Stimulated activated CD8-positive, alpha-beta memory T cell treated with anti-CD3 and anti-CD28 coated beads, Interleukin-2, amount 100 ng/mL, for 1 hour (primary cell): Measurements from ENCODE around the gene PDGFD.

ENCODE experiments used
- DNase-seq, 2 donors: peaks; one replicate each; pipeline ENCODE4 v3.0.0-alpha.2; 2020; ENCODE audit warnings: low read depth in 2 of 2

PDGFD gene

DNA sequence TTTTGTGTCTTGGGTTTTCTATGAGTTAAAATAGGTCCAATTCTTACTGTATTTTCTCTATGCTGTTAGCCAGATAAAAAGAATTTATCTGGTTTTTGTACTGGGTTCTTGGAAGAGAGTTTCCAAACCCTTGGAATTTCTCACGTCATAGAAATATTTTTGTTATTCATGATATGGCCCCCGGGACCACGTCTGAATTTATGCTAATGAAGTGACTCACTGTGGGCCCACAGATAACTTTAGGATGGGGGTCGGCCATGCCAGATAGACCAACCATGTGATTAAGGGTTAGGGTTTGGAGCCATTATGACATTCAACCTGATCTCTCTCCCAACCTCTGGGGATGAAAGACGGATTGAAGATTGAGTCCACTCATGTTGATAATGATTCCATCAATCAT, 163.1 kb downstream of the PDGFD start:
- DNase-seq, result no peak

DNA sequence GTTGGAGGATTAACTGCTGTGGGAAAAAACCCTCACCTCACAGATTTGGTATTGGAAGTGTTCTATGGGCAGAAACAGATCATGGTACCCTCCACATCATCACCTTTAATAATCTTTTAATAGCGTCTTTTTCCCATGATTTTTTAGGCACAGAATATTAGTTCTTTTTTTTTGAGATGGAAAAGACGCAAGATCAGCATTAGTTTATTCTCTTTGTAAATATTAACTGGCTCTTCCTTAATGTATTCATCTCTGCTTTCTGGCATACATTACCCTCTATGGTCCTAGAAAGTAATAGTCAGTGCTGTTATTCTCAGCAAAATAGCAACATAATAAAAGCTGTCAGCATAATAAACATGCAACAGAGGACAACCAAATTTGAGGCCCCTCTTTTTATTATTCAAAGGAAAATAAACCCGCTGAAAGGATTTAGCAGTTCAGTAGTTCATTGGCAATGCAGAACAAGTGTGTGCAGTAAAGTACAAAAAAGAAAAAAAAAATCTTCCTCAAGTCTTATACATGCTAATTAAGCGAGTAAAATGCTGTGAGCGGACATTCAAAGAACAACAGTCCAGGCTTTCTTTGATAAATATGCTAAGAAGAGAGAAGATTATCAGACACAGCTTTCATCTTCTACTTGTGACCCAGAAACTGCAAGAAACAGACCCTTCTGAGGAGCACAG, 165.0 kb downstream of the PDGFD start:
- DNase-seq, result no peak

DNA sequence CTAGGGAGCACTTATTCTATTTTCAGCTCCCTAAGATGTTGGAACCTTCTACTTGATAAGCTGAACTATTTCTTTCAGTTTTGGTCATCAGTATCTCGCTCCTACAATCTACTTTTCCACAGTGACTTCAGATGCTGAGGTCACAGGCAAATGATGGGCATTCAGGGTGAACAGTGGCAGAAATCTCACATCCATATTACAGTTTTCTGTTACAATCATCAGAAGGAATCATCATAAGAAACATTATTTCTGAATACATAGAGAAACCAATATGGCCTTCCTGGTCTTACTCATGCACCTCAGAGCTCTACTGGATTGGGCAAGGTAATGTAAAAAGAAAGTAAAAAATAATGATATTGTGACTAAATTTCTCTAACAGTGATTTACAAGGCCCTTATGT, 166.9 kb downstream of the PDGFD start:
- no peak for DNase-seq

DNA sequence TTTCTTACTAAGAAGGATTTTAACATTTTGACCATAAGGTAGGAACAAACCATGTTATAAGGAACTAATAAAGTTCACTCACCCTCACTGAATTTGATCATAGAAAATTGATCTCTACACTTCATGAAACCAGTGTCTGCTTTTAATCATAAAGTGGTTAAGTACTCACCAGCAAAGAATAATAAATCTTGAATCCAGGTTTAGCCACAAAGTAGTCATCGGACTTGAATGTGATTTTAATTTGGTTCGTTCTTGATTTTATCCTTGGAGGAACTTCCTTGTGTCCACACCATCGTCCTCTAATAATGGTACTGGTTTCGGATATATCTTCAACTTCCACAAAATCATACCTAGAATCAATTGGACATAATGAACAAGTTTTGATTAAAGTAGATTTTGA, 168.1 kb downstream of the PDGFD start:
- no peak for DNase-seq

DNA sequence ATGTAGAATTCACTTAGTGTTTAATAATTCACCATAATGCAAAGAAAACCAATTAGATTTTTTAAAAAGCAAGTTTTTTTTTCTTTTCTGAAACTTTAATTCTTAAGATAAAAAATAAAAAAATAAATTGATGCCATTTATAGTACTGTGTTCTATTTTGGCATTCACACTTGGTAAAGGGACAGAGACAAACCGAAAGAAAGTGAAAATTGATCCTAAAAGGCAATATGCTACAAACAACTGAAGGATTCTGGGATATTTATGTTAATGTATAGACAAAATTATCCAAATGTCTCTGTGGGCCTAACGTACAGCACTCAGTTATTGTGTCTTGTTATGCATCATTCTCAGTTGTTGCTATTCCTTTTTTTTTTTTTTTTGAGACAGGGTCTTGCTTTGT, 169.4 kb downstream of the PDGFD start:
- no peak for DNase-seq

DNA sequence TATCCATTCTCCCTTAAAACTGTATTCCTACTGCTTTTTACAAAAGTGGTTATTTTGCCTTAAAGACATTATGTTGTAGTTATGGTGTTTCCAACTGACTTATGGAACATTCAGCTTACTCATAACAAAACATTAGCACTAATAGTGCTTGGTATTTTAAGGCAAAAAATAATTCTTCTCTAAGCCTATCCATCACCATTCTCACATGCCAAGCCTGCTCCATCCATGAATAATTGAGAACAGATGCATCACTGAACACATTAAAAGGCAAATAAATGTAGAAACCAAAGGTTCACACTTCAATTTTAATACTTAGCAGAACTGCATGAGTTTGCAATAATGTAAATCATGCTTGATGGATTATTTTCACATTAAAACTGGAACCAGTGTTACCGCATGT, 169.9 kb downstream of the PDGFD start:
- DNase-seq, result no peak

DNA sequence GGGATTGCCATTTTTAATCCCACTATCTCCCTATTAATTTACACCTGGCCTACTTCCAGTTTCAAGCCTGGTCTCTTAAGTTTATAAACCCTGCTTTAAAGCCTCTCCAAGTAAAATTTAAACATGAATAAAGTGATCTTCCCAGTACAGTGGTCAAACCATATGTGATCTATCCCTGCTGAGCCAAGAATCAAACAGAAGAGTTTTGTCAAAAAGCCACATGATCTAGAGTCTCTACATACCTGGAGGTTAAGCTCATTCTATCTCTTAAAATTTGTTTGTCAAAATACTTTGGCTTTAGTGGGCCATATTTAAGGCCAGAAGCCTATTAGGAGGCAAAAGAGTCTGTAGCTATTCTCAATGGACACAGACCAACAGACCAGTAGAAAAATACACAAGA, 170.4 kb downstream of the PDGFD start:
- DNase-seq, result no peak

DNA sequence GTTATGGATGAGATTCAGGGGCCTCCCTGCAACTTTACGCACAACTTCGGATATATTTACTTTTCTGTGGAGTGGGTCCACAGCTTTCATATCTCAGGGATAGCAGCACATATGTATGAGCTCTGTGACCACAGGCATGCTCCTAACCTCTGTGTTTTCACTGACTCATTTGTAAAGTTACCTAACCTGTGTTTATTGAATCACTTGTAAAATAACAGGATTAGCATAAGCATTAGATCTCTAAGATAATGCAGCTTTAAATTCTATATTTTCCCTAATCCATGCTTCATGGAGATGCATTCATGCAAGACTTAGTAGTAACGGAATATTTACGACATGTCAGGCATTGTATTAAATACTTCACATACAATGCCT, 175.4 kb downstream of the PDGFD start:
- no peak for DNase-seq

DNA sequence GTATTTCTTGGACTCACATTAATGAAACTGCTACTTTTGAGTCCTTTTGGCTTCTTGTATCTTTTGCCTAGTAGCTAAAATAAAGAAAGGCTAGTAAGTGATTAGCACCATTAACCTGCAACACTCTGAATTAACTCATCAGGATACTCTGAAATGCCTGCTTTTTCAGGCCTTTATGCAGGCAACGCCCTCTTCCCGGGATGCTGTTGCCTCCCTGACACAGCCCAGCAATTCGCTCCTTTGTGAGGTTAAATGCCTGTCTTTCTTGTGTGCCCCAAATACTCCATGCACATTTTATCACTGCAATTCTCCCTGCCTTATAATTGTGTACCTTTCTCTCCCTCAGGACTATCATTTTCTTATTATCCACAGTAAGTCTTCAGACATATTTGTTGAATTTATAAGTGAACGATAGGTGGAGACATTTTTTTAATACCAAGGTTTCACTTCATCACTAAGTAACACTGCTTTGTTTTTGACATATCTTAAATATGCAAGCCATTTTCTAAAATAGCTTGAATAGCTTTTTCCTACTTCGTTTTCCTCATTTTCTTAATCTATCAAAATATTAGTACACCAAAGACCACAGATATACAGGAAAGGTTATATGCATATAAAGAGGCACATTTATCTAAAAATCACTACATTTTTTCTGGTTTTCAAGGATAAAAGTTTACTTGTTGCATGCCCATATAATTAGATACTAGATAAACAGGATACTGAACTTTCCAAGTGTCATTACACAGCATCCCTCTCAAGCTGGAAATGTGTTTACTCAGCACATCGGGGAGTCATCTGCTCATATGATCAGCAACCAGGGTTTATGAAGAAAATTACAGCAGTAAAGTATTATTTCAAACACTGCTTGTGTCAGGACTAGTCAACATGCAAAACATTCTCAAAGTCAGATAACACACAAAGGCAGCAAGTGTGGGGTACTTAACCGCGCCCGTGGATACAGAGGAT, 176.0 kb downstream of the PDGFD start:
- DNase-seq, result no peak

DNA sequence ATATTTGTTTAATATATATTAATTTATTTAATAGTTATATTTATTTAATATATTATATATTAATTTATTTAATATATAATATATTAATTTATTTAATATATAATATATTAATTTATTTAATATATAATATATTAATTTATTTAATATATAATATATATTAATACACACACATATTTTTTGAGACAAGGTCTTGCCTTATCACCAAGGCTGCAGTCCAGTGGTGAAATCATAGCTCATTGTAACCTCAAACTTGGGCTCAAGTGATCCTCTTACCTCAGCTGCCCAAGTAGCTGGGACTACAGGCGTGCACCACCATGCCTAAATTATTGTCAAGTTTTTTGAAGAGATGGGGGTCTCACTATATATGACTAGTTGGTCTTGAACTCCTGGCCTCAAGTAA, 178.9 kb downstream of the PDGFD start:
- no peak for DNase-seq

DNA sequence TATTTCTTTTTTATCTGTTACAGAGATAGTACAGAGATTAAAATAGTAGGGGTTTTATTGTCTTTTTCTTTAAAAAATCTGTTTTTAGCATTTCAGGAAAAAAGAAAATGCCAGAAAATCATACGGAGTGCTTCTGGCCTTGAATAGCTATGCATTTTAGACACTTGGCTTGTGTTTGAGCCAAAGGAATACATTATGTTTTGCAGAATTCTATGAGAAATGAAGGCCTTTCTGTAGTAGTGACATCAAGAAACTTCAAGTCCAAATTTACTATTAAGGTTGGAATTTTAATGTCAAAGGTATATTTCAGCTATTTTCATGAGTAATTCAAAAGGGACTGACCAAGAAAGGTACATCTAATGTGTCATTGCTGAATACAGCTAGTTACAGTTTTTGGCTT, 183.8 kb downstream of the PDGFD start:
- DNase-seq, result no peak

DNA sequence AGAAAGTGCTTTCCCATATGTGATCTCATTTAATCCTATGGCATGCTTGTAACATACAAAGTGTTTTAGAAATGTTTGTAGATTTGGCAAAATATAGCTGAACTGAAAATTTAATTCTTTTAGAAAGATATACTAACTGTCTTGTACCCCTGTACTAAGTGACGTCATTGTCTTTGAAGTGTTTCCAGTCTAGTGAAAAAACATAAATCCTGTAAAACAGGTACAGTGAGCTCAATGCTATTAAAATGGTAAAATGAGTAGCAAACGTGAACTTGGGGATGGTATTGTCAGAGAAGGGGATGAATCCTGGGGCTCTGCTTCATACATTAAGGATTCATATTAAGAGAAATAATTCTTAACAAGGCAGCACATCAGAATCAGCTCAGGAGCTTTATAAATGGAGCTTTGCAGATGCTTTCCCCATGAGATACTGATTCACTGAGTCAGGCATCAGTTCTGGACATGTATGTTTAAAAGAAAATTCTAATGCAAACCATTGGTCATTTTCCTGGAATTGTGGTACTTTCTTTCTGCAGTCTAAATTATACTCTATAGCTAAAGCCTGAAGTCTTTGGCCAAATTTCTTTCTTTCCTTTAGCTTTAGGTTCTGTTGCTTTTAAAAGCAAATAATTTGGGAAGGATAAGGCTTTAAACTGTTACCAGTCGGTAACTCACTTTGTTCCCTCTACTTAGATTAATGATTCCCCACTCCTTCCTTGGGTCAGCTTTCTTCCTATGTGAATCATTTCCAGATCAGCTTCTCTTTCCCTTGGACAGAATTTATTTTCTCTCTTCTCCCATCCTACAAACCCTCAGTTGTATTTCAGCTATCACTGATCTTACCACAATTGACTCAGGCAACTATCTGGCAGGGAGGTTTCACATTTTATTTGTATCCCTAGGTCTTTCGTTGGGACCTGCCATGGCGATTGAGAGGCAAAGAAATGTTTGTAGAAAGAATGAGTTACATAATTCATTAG, 185.0 kb downstream of the PDGFD start:
- DNase-seq, result no peak

DNA sequence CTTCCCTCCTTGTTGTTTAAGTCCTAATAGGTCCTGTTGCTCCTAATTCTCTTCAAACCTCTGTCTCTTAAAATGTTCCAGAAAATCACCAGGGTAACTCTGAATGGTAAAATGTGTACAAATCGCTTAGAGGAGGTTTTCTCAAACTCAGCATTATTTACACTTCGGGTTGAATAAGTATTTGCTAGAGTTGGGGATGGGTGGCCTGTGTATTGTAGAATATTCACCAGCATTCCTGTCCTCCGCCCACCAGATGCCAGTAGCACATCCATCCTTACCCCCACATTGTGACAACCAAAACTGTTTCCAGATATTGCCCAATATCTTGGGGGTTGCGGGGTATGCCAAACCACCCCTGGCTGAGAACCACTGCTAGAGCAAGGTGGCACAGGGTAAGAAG, 191.9 kb downstream of the PDGFD start:
- DNase-seq, result no peak

DNA sequence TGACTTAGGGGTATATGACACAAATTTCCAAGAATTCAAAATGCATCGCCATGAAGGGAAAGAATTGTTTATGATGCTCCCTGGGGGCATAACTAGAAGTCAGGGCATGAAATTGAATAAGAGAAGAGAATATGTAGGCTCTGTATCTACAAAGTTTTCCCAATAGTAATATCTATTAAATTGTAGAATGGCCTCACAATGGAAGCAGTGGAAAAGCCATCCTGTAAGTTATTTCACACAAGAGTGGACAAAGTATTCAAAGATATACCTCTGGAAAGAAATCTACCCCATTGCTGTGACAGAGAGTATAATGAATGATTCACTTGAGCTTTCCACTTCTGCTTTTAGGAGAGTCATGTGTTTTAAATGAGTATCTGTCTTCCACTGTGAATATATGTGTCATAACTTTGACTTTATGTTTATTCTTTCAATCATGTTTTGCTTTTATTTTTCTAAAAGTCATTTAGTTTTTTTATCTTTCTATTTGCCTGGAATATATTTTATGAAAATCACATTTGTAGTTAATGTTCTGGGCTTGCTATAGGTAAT, 193.2 kb downstream of the PDGFD start:
- no peak for DNase-seq

DNA sequence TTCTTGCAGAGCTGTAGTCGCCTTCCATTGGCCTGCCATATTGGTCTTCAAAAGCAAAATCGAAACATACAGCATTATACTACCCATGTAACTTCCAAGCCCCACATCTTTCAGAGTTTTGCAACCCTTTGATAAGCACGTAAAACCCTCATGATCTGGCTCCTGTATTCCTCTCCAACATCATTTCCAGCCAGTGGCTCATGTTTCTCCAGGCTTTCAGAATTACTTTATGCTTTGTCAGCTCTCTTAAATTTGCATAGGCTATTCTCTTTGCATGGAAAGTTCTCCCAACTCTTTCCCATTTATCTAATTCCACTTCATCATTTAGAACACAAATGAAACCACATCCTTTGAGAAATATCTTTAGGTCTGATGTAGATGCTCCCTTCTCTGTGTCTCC, 195.3 kb downstream of the PDGFD start:
- no peak for DNase-seq

DNA sequence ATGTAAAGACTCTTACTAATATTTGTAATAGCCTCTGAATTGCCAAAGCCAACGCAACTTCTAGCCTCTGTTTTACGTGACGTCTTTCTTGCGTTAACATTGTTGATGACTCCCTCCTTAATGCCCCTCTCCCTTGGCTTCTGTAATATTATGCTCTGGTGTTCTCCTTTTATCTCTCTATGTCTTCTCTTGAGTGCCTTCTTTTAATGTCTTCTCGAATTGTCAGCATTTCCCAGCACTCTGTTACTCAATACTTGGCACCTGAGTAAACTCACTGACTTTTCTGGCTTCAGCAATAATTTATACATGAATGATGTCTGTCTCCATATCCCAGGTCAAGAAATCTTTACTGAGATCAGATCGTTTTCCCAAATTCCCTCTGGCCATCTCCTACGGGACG, 196.0 kb downstream of the PDGFD start:
- no peak for DNase-seq

DNA sequence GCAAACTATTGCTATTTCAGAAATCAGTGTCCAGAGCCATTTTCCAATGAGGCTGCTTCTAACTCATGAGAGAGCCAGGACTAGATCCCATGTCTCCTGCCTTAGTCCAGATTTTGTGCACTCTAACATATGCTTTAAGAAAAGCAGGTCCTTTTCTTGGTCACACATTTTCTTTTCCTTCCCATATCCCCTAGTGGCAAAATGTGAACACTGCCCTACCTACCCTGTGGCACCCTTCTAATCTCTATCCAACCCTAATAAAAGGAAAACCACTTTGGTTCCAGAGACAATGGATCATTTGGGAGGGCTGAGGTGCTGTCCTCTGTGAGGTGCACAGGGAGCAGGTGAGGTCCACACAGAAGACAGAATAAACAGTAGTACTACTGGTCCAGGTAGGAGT, 199.6 kb downstream of the PDGFD start:
- no peak for DNase-seq

DNA sequence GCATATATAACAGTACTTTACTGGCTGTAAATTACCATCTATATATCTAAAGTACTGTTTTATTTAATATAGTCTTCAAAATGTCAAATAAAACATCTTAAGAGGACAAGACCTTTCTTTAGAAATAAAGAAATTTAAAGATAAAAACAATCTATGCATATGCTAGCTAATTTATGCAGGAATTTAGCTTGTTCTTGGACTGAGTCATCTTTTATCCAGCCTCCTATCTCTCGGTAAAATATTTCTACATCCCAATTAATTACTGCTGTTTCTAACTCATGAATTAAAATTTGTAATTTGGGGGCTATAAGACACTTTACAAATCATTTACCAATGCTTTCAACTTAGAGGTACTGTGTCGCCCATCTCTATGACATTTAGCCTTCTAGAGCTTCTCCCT, 200.3 kb downstream of the PDGFD start:
- no peak for DNase-seq

DNA sequence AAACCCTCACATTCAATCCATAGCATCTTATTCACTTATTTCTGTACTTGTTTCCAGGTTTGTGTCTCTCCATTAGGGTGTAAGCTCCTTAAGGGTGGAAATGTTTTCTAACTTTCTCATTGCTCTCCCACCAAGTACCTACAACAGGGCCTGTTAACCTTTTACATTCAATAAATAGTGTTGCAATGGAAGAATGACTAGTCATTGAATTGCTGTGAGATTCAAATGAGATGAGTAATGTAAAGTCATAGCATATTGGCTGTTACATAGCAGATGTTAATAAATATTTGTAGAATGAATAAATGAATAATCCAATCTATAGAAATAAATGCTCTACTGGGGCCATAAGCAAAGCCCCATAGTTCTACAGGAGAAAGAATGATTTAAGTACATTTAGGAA, 202.9 kb downstream of the PDGFD start:
- no peak for DNase-seq

DNA sequence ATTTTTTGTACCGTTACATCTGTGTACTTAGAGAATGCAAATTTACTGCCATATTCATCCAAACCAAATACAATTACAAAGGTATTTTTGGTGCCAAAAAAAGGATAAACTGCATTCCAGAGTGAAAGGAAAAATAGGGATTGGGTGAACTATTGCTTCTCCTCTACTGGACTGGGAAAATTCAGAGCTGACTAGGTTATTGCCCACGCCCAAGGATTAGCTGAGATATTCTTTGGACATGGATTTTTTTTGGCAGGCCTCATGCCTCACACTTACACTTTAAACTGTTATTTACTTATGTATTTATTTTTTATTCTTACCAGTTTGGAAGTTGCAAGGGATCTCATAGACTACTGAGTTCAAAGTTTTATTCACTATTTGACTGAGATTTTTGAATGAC, 203.8 kb downstream of the PDGFD start:
- DNase-seq, result no peak

DNA sequence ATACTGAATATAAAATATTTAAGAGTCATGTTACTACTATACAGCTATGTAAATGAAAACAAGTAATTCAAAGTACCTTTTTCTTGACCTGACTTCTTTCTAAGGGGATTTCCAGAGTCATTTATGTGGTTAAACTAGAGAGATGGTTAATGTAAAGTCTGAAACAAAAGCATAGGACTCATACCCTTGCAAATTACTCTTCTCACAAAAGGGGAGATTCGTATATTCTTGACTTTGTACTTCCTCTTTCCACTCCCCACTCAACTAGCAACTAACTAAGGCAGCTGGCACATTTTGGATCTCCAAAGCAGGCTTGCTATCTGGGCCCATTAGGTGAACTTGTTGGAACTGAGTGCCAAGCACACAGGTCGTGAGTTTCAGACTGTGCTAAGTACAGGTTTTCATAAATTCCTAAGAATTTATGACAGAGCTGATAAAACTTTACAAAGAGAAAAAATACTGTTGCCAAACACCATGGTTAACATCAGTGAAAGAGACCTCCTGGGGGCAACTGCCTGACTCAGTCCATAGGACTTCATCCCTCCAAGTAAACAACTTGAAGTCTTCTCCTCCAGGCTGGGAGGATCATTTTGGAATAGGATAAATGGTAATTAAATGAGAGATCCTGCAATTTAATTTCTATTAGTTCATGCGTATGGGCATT, 204.5 kb downstream of the PDGFD start:
- no peak for DNase-seq
